Measurements from ENCODE around the gene PAQR3. TPM values are rescaled to one million over a fixed set of nuclear protein-coding genes. Genes with fewer than 3 reads are reported as not detected.
A peak's percentile ranks its signal among the peaks of the same experiment; 100 is the strongest.

Gene PAQR3
- total and polyA plus RNA-seq, 9 of the 15 experiments (the other 6 are each of a cell fraction or from before 2014, with no cell fraction given), result 10.7 to 77.1 (median 31.6) TPM

GRCh38 chr4:78876568-78877320 is 62.5 kb downstream of the PAQR3 start:
- Histone ChIP-seq H2AFZ (ENCODE audit: low read depth, low read length) (no peak overlapping the region), H3K9ac (ENCODE audit: insufficient read depth in 1 of 2, low read depth in 2 of 2, low read length in 2 of 2) (no peak overlapping the region), H4K20me1 (replicated peaks; ENCODE audit: control insufficient read depth, insufficient read depth, low read length) (no peaks in the 10 kb centered on the region), H3K4me2 (ENCODE audit: insufficient read depth, low read length) (no peak overlapping the region), H3K4me1 (replicated peaks in 1 of 2; ENCODE audit: control insufficient read depth in 2 of 2, insufficient read depth in 2 of 2, low read length in 2 of 2) (no peaks in the 10 kb centered on the region), H3K36me3 (ENCODE audit: control insufficient read depth, insufficient read depth, low read length) (peaks cover 93% of the 10 kb centered on the region), H3K9me3 (replicated peaks; ENCODE audit: control insufficient read depth, insufficient read depth, low read depth, low read length) (no peaks in the 10 kb centered on the region), H3K9me1 (ENCODE audit: control insufficient read depth, insufficient read depth, low read length) (no peaks in the 10 kb centered on the region), H3K27ac (ENCODE audit: extremely low read depth, low read depth, low read length) (no peak overlapping the region), H3K27me3 (ENCODE audit: control insufficient read depth in 2 of 2, insufficient read depth in 2 of 2, low read length in 2 of 2) (no peaks in the 10 kb centered on the region), H3K4me3 (no peak overlapping the region), H3K79me2 (ENCODE audit: control insufficient read depth, insufficient read depth, low read length) (peaks cover 10% of the 10 kb centered on the region; the same call in 1 of the 3 replicates)
- intact Hi-C loops (cut with micrococcal nuclease), result no loop called here
- FAIRE-seq (no peak), ATAC-seq (no peak; the same call in 2 of the 3 replicates), DNase-seq (ENCODE audit: extremely low read depth in 1 of 4, low spot score in 3 of 4) (no peak)
- in situ Hi-C loops (cut with MboI), result no loop called here
- CTCF ChIA-PET (ENCODE audit: low intra/inter-chr PET ratio), result no interaction called here
- no TSS peak for BruUV-seq (replicated peaks)
- TF ChIP-seq CEBPB (tag; IDR thresholded peaks at IDR 0.05) (peak; percentile 66), RBM34 (IDR thresholded peaks at IDR 0.05; ENCODE audit: borderline replicate concordance, insufficient read depth, low read length) (no peak), CEBPG (CRISPR knock-in tag; IDR thresholded peaks at IDR 0.05) (no peak), CEBPG (tag; conservative IDR thresholded peaks at IDR 0.05 in 1 of 2, IDR thresholded peaks at IDR 0.05 in 1 of 2) (peak; percentile 61 to 71), PHB2 (IDR thresholded peaks at IDR 0.05; ENCODE audit: low read depth) (no peak), SIRT6 (IDR thresholded peaks at IDR 0.05; ENCODE audit: low read depth, low read length) (no peak), SOX6 (IDR thresholded peaks at IDR 0.05) (0 out of 2 replicates have a peak, but pooled peaks have one; percentile 21), KAT8 (IDR thresholded peaks at IDR 0.05; ENCODE audit: low read depth) (no peak), ZNF23 (CRISPR knock-in tag; IDR thresholded peaks at IDR 0.05) (no peak), ATF7 (IDR thresholded peaks at IDR 0.05) (no peak), ATF3 (IDR thresholded peaks at IDR 0.05) (peak; percentile 44), ATF3 (CRISPR knock-in tag; conservative IDR thresholded peaks at IDR 0.05) (no peak), GABPB1 (CRISPR knock-in tag; IDR thresholded peaks at IDR 0.05) (no peak), BCL6 (CRISPR knock-in tag; IDR thresholded peaks at IDR 0.05) (no peak)
- POLR2A ChIA-PET, result no interaction called here
- whole genome bisulfite sequencing (ENCODE audit: insufficient coverage, low coverage, missing lambda C conversion rate), result 88% methylated on average over 5 of the region's 5 CpGs

Measured in K562 (cell line).